ENCODE results near the gene PPP2R3A.
"Not testable (repeated sequence)": the region's sequence is repeated elsewhere in the genome, so short reads cannot be mapped to it uniquely, and the experiment has no call there.

Gene PPP2R3A

GRCh38 chr3:136141891-136142290 is 176.4 kb downstream of the PPP2R3A start:
- no peak for TF ChIP-seq CTCF (IDR thresholded peaks at IDR 0.05)
- Histone ChIP-seq H3K27ac (peak overlapping the region in 1 of 2 donors; percentile 29), H3K4me3 (no peak overlapping the region)
- no peak for DNase-seq (ENCODE audit: low spot score)

GRCh38 chr3:136142592-136142991 is 177.1 kb downstream of the PPP2R3A start:
- Histone ChIP-seq H3K27ac (peak overlapping the region; percentile 27 to 29), H3K4me3 (no peak overlapping the region)
- TF ChIP-seq CTCF (IDR thresholded peaks at IDR 0.05) = no peak
- no peak for DNase-seq (ENCODE audit: low spot score)

- not testable (repeated sequence) for H3K4me3 ChIP-seq; H3K27ac ChIP-seq; DNase-seq (ENCODE audit: low spot score)
These were observed 178.9 kb downstream of the PPP2R3A start for GRCh38 chr3:136144397-136144796.

GRCh38 chr3:136146981-136147729 is 181.6 kb downstream of the PPP2R3A start:
- TF ChIP-seq CTCF (IDR thresholded peaks at IDR 0.05) = no peak
- DNase-seq (ENCODE audit: low spot score) = no peak
- H3K4me3 ChIP-seq = no peak overlapping the region
- no peak overlapping the region for H3K27ac ChIP-seq

GRCh38 chr3:136149667-136150066 is 184.1 kb downstream of the PPP2R3A start:
- H3K27ac ChIP-seq = no peak overlapping the region
- H3K4me3 ChIP-seq = no peak overlapping the region
- no peak for DNase-seq (ENCODE audit: low spot score)
- no peak for TF ChIP-seq CTCF (IDR thresholded peaks at IDR 0.05)

- no peak for DNase-seq (ENCODE audit: low spot score)
- TF ChIP-seq CTCF (IDR thresholded peaks at IDR 0.05) = no peak
- H3K27ac ChIP-seq = no peak overlapping the region
- no peak overlapping the region for H3K4me3 ChIP-seq
These were observed 185.7 kb downstream of the PPP2R3A start for GRCh38 chr3:136151219-136151618.

- no peak for DNase-seq (ENCODE audit: low spot score)
- H3K27ac ChIP-seq = no peak overlapping the region
- H3K4me3 ChIP-seq = no peak overlapping the region
- no peak for TF ChIP-seq CTCF (IDR thresholded peaks at IDR 0.05)
These were observed 186.8 kb downstream of the PPP2R3A start for GRCh38 chr3:136152176-136152843.
